PC-9 (cell line): Measurements from ENCODE around the gene GHITM.

Experiments used
- EZH2 ChIP-seq: fragments of 200-600 bp; sonication (generic); IDR thresholded peaks from 2 replicates; pipeline ENCODE4 v1.8.0; 2017; ENCODE audit warnings: antibody characterized with exemption, low read depth
- TF ChIP-seq, protein P1 (sequence below): fragments of 200-600 bp; sonication (generic); conservative IDR thresholded peaks from 2 replicates; pipeline ENCODE4 v1.6.1; 2017; ENCODE audit warnings: mixed run types, antibody characterized with exemption, mild to moderate bottlenecking, moderate library complexity

DNA sequence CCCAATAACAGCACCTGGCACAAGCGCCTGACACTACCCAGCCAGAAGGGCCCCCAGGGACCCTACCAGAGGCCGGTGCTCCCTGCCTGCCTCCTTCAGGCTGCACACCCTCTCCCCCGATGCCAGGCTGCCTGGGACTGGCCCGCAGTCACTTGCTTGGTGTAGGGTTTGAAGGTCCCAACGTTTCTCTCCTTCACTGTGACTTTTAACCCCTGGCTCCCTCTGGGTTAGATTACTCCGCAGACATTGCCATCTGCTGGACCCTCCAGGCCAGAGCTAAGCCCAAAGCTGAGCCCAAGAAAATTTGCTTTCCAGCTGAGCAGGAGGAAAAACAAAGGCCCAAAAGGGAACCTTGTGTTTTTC lies 61.9 kb downstream of the GHITM start:
- TF ChIP-seq, protein P1, sequence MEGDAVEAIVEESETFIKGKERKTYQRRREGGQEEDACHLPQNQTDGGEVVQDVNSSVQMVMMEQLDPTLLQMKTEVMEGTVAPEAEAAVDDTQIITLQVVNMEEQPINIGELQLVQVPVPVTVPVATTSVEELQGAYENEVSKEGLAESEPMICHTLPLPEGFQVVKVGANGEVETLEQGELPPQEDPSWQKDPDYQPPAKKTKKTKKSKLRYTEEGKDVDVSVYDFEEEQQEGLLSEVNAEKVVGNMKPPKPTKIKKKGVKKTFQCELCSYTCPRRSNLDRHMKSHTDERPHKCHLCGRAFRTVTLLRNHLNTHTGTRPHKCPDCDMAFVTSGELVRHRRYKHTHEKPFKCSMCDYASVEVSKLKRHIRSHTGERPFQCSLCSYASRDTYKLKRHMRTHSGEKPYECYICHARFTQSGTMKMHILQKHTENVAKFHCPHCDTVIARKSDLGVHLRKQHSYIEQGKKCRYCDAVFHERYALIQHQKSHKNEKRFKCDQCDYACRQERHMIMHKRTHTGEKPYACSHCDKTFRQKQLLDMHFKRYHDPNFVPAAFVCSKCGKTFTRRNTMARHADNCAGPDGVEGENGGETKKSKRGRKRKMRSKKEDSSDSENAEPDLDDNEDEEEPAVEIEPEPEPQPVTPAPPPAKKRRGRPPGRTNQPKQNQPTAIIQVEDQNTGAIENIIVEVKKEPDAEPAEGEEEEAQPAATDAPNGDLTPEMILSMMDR = no peak
- no peak for TF ChIP-seq EZH2
